ENCODE results near the gene NDST1. TPM values are rescaled to one million over a fixed set of nuclear protein-coding genes. Genes with fewer than 3 reads are reported as not detected.

NDST1 gene
- polyA plus RNA-seq, 1 of the 3 experiments (the other 2 are of a cell fraction), result 29.2 TPM

- Histone ChIP-seq H3K79me2 (ENCODE audit: insufficient read depth) (peaks cover 77% of the 10 kb centered on the region), H3K9me2 (no peaks in the 10 kb centered on the region), H3K4me3 (ENCODE audit: low read depth in 2 of 2, low read length in 1 of 2) (peak overlapping the region; percentile 86 to 89), H3F3A (replicated peaks; ENCODE audit: insufficient read depth) (peaks cover 46% of the 10 kb centered on the region), H3K9me3 (no peaks in the 10 kb centered on the region), H3K36me3 (replicated peaks in 1 of 2; ENCODE audit: control insufficient read depth in 1 of 2, insufficient read depth in 2 of 2, low read length in 1 of 2) (peaks cover 0 to 4% of the 10 kb centered on the region in 2 experiments), H3K27ac (ENCODE audit: low read depth in 2 of 2, low read length in 1 of 2) (peak overlapping the region; percentile 70 to 92), H3K9ac (peak overlapping the region; percentile 99), H4K20me1 (ENCODE audit: insufficient read depth) (peaks cover 50% of the 10 kb centered on the region), H3K4me1 (ENCODE audit: control insufficient read depth in 1 of 2, insufficient read depth in 2 of 2, low read depth in 1 of 2, low read length in 1 of 2) (peaks cover 46 to 61% of the 10 kb centered on the region in 2 experiments), H3K4me2 (peak overlapping the region; percentile 89), H2AFZ (ENCODE audit: low read depth) (0 out of 2 replicates have a peak overlapping the region, but pooled peaks have one; percentile 56), H3K27me3 (ENCODE audit: insufficient read depth) (no peaks in the 10 kb centered on the region)
- peak; percentile 42 for DNase-seq
- WGBS (ENCODE audit: low lambda C conversion rate), result 71% methylated on average over 10 of the region's 10 CpGs
- TF ChIP-seq RAD21 (IDR thresholded peaks at IDR 0.05; ENCODE audit: low read length), result peak; percentile 37; the same call in 1 of the 2 replicates
- TF ChIP-seq, protein P1, sequence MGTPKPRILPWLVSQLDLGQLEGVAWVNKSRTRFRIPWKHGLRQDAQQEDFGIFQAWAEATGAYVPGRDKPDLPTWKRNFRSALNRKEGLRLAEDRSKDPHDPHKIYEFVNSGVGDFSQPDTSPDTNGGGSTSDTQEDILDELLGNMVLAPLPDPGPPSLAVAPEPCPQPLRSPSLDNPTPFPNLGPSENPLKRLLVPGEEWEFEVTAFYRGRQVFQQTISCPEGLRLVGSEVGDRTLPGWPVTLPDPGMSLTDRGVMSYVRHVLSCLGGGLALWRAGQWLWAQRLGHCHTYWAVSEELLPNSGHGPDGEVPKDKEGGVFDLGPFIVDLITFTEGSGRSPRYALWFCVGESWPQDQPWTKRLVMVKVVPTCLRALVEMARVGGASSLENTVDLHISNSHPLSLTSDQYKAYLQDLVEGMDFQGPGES (IDR thresholded peaks at IDR 0.05; ENCODE audit: low read depth, low read length), result no peak
- peak; percentile 28; the same call in 1 of the 2 replicates for TF ChIP-seq SMC3 (IDR thresholded peaks at IDR 0.05; ENCODE audit: low read depth, low read length)
- TF ChIP-seq, protein P2, sequence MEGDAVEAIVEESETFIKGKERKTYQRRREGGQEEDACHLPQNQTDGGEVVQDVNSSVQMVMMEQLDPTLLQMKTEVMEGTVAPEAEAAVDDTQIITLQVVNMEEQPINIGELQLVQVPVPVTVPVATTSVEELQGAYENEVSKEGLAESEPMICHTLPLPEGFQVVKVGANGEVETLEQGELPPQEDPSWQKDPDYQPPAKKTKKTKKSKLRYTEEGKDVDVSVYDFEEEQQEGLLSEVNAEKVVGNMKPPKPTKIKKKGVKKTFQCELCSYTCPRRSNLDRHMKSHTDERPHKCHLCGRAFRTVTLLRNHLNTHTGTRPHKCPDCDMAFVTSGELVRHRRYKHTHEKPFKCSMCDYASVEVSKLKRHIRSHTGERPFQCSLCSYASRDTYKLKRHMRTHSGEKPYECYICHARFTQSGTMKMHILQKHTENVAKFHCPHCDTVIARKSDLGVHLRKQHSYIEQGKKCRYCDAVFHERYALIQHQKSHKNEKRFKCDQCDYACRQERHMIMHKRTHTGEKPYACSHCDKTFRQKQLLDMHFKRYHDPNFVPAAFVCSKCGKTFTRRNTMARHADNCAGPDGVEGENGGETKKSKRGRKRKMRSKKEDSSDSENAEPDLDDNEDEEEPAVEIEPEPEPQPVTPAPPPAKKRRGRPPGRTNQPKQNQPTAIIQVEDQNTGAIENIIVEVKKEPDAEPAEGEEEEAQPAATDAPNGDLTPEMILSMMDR (IDR thresholded peaks at IDR 0.05), result peak; percentile 40
- ChIA-PET POLR2A (interaction anchor here (0.9 to 3.2 kb wide), 2 partner anchors 12 to 38 kb away, joined by 3 to 16 read pairs; partner anchors contain the start of gene RPS14), CTCF (interaction anchor here (0.8 to 2.8 kb wide), 9 partner anchors 9 to 39 kb away, joined by 3 to 10 read pairs (median 4); no protein-coding TSS in a partner anchor)
Observed at GRCh38 chr5:150487199-150488061, 20.5 kb upstream of the NDST1 start.

GRCh38 chr5:150488519-150489359, 19.2 kb upstream of the NDST1 start:
- Histone ChIP-seq H3K27ac (ENCODE audit: low read depth in 2 of 2, low read length in 1 of 2) (peak overlapping the region; percentile 70 to 92), H3K4me1 (ENCODE audit: control insufficient read depth in 1 of 2, insufficient read depth in 2 of 2, low read depth in 1 of 2, low read length in 1 of 2) (peaks cover 48 to 64% of the 10 kb centered on the region in 2 experiments), H3K9ac (peak overlapping the region; percentile 99; the same call in 1 of the 2 replicates), H4K20me1 (ENCODE audit: insufficient read depth) (peaks cover 62% of the 10 kb centered on the region), H3K9me2 (no peaks in the 10 kb centered on the region), H3K79me2 (ENCODE audit: insufficient read depth) (peaks cover 89% of the 10 kb centered on the region), H3K4me2 (peak overlapping the region; percentile 89), H3F3A (replicated peaks; ENCODE audit: insufficient read depth) (peaks cover 52% of the 10 kb centered on the region), H3K36me3 (replicated peaks in 1 of 2; ENCODE audit: control insufficient read depth in 1 of 2, insufficient read depth in 2 of 2, low read length in 1 of 2) (peaks cover 0 to 6% of the 10 kb centered on the region in 2 experiments), H3K9me3 (no peaks in the 10 kb centered on the region), H2AFZ (ENCODE audit: low read depth) (no peak overlapping the region), H3K27me3 (ENCODE audit: insufficient read depth) (no peaks in the 10 kb centered on the region), H3K4me3 (ENCODE audit: low read depth in 2 of 2, low read length in 1 of 2) (peak overlapping the region in 1 of 2 experiments; percentile 86; a peak in 3 of 4 replicates)
- POLR2A ChIA-PET, result interaction anchor here (0.9 to 3.2 kb wide), 2 partner anchors 17 to 39 kb away, joined by 3 to 16 read pairs; partner anchors contain the start of gene RPS14
- DNase-seq, result no peak
- CTCF ChIA-PET, result interaction anchor here (1.1 to 2.2 kb wide), 4 partner anchors 15 to 56 kb away, joined by 3 to 7 read pairs (median 6); no protein-coding TSS in a partner anchor
- 67% methylated on average over 10 of the region's 11 CpGs for WGBS (ENCODE audit: low lambda C conversion rate)
- TF ChIP-seq TCF12 (IDR thresholded peaks at IDR 0.05) (peak; percentile 27; the same call in 1 of the 2 replicates), POLR2AphosphoS5 (IDR thresholded peaks at IDR 0.05; ENCODE audit: low read depth, low read length) (no peak), PBX3 (IDR thresholded peaks at IDR 0.05) (peak; percentile 3; the same call in 1 of the 2 replicates), NFIC (IDR thresholded peaks at IDR 0.05; ENCODE audit: borderline replicate concordance) (peak; percentile 39; the same call in 1 of the 2 replicates), FOSL2 (IDR thresholded peaks at IDR 0.05; ENCODE audit: borderline replicate concordance, low read depth) (no peak; the same call in 1 of the 2 replicates)
- TF ChIP-seq, protein P3, sequence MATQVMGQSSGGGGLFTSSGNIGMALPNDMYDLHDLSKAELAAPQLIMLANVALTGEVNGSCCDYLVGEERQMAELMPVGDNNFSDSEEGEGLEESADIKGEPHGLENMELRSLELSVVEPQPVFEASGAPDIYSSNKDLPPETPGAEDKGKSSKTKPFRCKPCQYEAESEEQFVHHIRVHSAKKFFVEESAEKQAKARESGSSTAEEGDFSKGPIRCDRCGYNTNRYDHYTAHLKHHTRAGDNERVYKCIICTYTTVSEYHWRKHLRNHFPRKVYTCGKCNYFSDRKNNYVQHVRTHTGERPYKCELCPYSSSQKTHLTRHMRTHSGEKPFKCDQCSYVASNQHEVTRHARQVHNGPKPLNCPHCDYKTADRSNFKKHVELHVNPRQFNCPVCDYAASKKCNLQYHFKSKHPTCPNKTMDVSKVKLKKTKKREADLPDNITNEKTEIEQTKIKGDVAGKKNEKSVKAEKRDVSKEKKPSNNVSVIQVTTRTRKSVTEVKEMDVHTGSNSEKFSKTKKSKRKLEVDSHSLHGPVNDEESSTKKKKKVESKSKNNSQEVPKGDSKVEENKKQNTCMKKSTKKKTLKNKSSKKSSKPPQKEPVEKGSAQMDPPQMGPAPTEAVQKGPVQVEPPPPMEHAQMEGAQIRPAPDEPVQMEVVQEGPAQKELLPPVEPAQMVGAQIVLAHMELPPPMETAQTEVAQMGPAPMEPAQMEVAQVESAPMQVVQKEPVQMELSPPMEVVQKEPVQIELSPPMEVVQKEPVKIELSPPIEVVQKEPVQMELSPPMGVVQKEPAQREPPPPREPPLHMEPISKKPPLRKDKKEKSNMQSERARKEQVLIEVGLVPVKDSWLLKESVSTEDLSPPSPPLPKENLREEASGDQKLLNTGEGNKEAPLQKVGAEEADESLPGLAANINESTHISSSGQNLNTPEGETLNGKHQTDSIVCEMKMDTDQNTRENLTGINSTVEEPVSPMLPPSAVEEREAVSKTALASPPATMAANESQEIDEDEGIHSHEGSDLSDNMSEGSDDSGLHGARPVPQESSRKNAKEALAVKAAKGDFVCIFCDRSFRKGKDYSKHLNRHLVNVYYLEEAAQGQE (IDR thresholded peaks at IDR 0.05; ENCODE audit: low read depth, low read length), result no peak
